ENCODE results near the gene LHX8. TPM values are rescaled to one million over a fixed set of nuclear protein-coding genes. Genes with fewer than 3 reads are reported as not detected.

The LHX8 gene
- polyA plus RNA-seq, 1 experiment = not detected

DNA sequence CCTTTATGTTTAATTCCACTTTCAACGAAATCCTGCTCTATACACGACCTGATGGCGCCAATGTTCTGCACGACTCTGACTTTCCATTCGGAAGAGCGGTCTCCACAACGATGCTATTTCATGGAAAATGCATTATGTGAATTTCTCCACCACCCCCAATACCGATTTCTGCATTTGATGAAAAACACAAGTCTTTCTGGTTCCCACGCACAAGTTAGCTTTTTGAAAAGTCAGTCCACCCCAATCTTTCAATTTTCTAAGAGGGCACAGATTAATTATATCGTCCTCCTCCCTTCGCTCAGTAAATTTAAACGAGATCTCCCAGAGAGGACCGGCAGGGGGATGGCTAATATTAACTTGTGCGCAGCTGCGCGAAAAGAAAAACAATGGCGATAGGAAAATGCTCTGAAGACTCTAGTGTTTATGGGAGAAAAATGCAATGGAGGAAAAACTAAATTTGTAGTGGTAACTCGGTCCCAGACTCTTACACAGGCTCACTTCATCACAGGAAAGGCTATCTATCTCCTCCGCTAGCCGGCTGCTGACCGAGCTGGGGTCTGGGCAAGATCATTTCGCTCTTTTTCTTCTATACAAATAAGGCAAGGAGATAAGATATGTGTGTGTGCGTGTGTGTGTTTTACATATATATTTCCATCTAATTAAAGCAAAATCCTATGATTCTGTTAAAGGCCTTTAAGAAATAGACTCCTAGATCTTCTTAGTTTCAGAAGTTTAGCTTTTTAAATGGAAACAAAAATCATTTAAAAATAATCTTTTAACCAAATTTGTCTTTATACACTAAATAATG, 1.2 kb upstream of the LHX8 start:
- TF ChIP-seq, protein P1, sequence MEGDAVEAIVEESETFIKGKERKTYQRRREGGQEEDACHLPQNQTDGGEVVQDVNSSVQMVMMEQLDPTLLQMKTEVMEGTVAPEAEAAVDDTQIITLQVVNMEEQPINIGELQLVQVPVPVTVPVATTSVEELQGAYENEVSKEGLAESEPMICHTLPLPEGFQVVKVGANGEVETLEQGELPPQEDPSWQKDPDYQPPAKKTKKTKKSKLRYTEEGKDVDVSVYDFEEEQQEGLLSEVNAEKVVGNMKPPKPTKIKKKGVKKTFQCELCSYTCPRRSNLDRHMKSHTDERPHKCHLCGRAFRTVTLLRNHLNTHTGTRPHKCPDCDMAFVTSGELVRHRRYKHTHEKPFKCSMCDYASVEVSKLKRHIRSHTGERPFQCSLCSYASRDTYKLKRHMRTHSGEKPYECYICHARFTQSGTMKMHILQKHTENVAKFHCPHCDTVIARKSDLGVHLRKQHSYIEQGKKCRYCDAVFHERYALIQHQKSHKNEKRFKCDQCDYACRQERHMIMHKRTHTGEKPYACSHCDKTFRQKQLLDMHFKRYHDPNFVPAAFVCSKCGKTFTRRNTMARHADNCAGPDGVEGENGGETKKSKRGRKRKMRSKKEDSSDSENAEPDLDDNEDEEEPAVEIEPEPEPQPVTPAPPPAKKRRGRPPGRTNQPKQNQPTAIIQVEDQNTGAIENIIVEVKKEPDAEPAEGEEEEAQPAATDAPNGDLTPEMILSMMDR (IDR thresholded peaks at IDR 0.05; ENCODE audit: low read depth, low read length) = no peak
- Histone ChIP-seq H3K4me3 (ENCODE audit: low read depth, low read length) (no peak overlapping the region), H3K27me3 (ENCODE audit: control insufficient read depth, insufficient read depth, low read length) (peaks cover 97% of the 10 kb centered on the region), H3K9me3 (ENCODE audit: control insufficient read depth, insufficient read depth, low read length) (peaks cover 9% of the 10 kb centered on the region; the same call in 1 of the 2 replicates), H3K27ac (ENCODE audit: low read depth, low read length) (no peak overlapping the region)
- DNase-seq (ENCODE audit: low read depth, low spot score) = no peak
- ChIA-PET CTCF (no interaction called here), POLR2A (no interaction called here)

DNA sequence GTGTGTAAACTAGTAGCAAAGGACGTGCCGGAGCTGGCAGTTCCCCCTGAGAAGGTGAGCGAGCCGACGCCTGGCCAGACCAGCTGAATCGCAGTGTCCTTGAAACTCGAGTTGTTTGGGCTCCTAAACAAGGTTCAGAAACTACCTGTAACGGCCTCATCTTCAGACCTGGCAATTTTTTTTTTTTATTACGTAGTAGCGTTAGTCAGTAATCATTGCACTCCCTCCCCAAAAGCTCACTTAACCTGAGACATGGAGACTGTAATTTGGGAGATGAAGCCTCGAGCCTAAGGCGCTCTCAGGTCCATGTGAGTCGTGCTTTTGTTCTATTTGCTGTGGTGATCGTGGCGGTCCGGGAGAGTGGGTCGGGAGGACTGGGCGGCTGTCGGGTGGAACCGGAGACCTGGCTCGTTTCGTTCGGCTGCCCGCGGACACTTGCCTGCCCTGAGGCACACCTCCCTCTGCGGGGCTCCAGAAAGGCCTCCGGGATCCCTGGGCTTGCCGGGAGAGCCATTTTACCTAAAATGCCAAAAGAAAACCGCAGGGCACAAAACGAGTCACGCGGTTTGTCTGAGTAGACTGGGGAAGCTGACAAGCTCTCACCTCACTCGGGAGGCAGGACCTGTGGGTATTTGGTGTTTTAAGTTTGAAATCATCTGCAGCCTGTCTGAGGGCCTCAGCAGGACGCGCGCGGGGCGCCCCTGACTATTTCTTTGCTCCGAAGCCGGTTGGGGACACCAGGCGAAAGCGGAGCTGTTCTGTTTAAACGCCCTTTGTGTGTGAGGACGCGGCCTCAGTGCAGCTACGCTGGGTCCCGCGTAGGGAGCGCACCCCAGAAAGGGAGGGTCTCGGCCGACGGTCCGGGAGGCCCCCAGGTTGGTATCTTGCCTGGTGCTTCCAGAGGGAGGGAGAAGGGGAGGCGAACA, 722 bp downstream of the LHX8 start:
- no peak for DNase-seq (ENCODE audit: low read depth, low spot score)

DNA sequence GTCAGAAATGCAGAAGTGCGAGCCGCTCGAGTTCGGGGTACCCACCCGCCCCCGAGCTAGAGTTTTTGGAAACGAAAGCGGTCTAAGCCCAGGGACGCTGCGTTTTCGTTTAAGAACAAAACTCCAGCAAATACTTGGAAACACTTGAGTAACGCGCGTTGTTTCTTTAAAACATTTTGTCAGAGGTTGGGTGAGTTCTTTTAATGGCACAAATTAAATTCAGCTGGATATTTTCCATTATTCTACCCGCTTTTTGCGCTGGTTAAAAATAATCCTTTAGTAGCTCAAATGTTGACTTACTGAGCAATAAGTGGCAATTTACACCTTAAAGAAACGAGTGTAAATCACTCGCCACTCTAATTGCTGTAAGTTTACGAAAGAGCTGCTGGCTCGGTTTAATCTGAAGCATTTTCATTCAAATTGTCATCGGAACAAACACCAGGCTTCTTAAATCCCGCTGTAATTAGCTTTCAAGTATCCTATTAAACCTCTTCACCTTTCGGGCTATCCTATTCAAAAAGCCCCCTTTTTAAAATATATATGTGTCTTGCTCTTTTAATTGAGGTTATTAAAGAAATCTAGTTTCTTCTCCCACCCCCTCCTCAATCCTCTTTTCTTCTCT, 1.5 kb downstream of the LHX8 start:
- POLR2A ChIA-PET = no interaction called here
- H3K27me3 ChIP-seq (ENCODE audit: control insufficient read depth, insufficient read depth, low read length) = peaks cover 71% of the 10 kb centered on the region
- TF ChIP-seq, protein P1 (IDR thresholded peaks at IDR 0.05; ENCODE audit: low read depth, low read length) = no peak
- DNase-seq (ENCODE audit: low read depth, low spot score) = no peak
- H3K27ac ChIP-seq (ENCODE audit: low read depth, low read length) = no peak overlapping the region
- H3K9me3 ChIP-seq (ENCODE audit: control insufficient read depth, insufficient read depth, low read length) = peaks cover 9% of the 10 kb centered on the region; the same call in 1 of the 2 replicates
- CTCF ChIA-PET = interaction anchor here (0.9 to 1.4 kb wide), 2 partner anchors 67 to 98 kb away, joined by 4 to 5 read pairs; no protein-coding TSS in a partner anchor
- H3K4me3 ChIP-seq (ENCODE audit: low read depth, low read length) = peak overlapping the region; percentile 32

More for the DNA sequence above, 722 bp downstream of the LHX8 start:
- no peak overlapping the region for H3K27ac ChIP-seq (ENCODE audit: low read depth, low read length)
- H3K4me3 ChIP-seq (ENCODE audit: low read depth, low read length) = peak overlapping the region; percentile 32
- POLR2A ChIA-PET = no interaction called here
- TF ChIP-seq, protein P1 (IDR thresholded peaks at IDR 0.05; ENCODE audit: low read depth, low read length) = no peak
- CTCF ChIA-PET = interaction anchor here (1.0 to 1.4 kb wide), 2 partner anchors 68 to 365 kb away, joined by 3 to 5 read pairs; no protein-coding TSS in a partner anchor
- H3K27me3 ChIP-seq (ENCODE audit: control insufficient read depth, insufficient read depth, low read length) = peaks cover 78% of the 10 kb centered on the region
- H3K9me3 ChIP-seq (ENCODE audit: control insufficient read depth, insufficient read depth, low read length) = peaks cover 9% of the 10 kb centered on the region; the same call in 1 of the 2 replicates

DNA sequence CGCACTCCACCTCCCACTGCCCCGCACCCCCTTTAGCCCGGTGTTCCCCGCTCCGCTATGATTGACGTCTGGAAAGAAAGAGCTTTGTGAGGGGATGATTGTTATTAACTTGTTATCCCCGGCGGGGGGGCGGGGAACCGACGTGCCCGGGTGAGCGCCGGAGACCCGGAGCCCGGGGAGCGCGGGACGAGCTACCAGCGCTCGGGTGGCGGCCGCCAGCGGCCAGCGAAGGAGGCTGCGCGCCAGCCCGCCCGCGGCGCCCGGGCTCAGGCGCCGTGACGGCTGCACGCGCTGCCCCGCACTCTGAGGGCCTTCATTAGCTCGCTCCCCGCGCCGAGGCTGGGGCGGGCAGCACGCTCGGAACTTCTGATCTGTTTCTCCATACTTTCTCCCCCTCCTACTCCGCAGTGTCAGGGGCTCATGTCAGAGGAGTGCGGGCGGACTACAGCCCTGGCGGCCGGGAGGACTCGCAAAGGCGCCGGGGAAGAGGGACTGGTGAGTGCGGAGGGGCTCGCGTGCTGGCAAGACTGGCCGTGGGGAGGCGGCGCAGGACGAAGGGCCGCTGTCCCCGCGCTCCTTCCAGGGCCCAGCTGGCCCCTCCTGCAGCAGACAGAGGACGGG, 2.1 kb downstream of the LHX8 start:
- H3K4me3 ChIP-seq (ENCODE audit: low read depth, low read length) = no peak overlapping the region
- no peak for DNase-seq (ENCODE audit: low read depth, low spot score)
- ChIA-PET POLR2A (no interaction called here), CTCF (interaction anchor here (0.9 kb wide), 1 partner anchor 97 kb away, joined by 4 read pairs; no protein-coding TSS in a partner anchor)
- TF ChIP-seq, protein P1 (IDR thresholded peaks at IDR 0.05; ENCODE audit: low read depth, low read length) = no peak
- H3K9me3 ChIP-seq (ENCODE audit: control insufficient read depth, insufficient read depth, low read length) = peaks cover 9% of the 10 kb centered on the region; the same call in 1 of the 2 replicates
- H3K27ac ChIP-seq (ENCODE audit: low read depth, low read length) = no peak overlapping the region
- H3K27me3 ChIP-seq (ENCODE audit: control insufficient read depth, insufficient read depth, low read length) = peaks cover 64% of the 10 kb centered on the region

Data from AG04450 (cell line).